Glutamatergic neuron (in vitro differentiated cells): Measurements from ENCODE around the gene GPLD1. TPM values are rescaled to one million over a fixed set of nuclear protein-coding genes. Genes with fewer than 3 reads are reported as not detected.
A peak's percentile ranks its signal among the peaks of the same experiment; 100 is the strongest.

ENCODE experiments used
- DNase-seq: peaks from one replicate; pipeline ENCODE4 v3.0.0; 2022
- H3K27ac Mint-ChIP-seq: one replicate; pipeline ENCODE4 v1.8.0; 2020; ENCODE audit warnings: mild to moderate bottlenecking, mixed read lengths, inconsistent platforms; ENCODE audit not compliant: unreplicated experiment
- H3K27me3 Mint-ChIP-seq: one replicate; pipeline ENCODE4 v1.8.0; 2020; ENCODE audit warnings: mild to moderate bottlenecking, moderate library complexity, mixed read lengths, inconsistent platforms; ENCODE audit not compliant: unreplicated experiment
- H3K36me3 Mint-ChIP-seq: one replicate; pipeline ENCODE4 v1.8.0; 2020; ENCODE audit warnings: mild to moderate bottlenecking, mixed read lengths, inconsistent platforms; ENCODE audit not compliant: unreplicated experiment
- H3K4me1 Mint-ChIP-seq: one replicate; pipeline ENCODE4 v1.8.0; 2020; ENCODE audit warnings: mild to moderate bottlenecking, low read depth, mixed read lengths, inconsistent platforms; ENCODE audit not compliant: unreplicated experiment
- H3K4me3 Mint-ChIP-seq: one replicate; pipeline ENCODE4 v1.8.0; 2020; ENCODE audit warnings: mild to moderate bottlenecking, mixed read lengths, inconsistent platforms; ENCODE audit not compliant: unreplicated experiment
- H3K9me3 Mint-ChIP-seq: one replicate; pipeline ENCODE4 v1.8.0; 2020; ENCODE audit warnings: mild to moderate bottlenecking, moderate library complexity, mixed read lengths, inconsistent platforms; ENCODE audit not compliant: unreplicated experiment
- CTCF ChIP-seq: fragments of 200-600 bp; sonication (generic); IDR thresholded peaks from one replicate; pipeline ENCODE4 v1.5.0; 2021; ENCODE audit not compliant: partially characterized antibody, unreplicated experiment
- total RNA-seq: library from RNA; stranded (reverse); fragmentation: NEBNext Ultra II Directional; extraction: Animal tissue kit (Norgen Biotek cat#: 25700); gene quantifications from one replicate; pipeline ENCODE4 v1.2.1, GENCODE V29; 2021; ENCODE audit not compliant: unreplicated experiment

GPLD1 gene
- total RNA-seq, 1 donor from 2014 or later = 2.0 TPM

GRCh38 chr6:24535210-24535609 lies 45.8 kb upstream of the GPLD1 start:
- Mint-ChIP-seq H3K4me1 (no peaks in the 10 kb centered on the region), H3K27ac (no peak overlapping the region), H3K4me3 (no peak overlapping the region), H3K27me3 (peaks cover 2% of the 10 kb centered on the region), H3K36me3 (no peaks in the 10 kb centered on the region), H3K9me3 (no peaks in the 10 kb centered on the region)
- TF ChIP-seq CTCF = no peak
- DNase-seq = no peak

GRCh38 chr6:24534329-24534728 lies 45.0 kb upstream of the GPLD1 start:
- Mint-ChIP-seq H3K36me3 (no peaks in the 10 kb centered on the region), H3K4me3 (no peak overlapping the region), H3K4me1 (no peaks in the 10 kb centered on the region), H3K27me3 (peaks cover 2% of the 10 kb centered on the region), H3K27ac (no peak overlapping the region), H3K9me3 (no peaks in the 10 kb centered on the region)
- TF ChIP-seq CTCF = no peak
- no peak for DNase-seq

GRCh38 chr6:24529985-24530384 lies 40.6 kb upstream of the GPLD1 start:
- Mint-ChIP-seq H3K4me1 (peaks cover under 1% of the 10 kb centered on the region), H3K9me3 (no peaks in the 10 kb centered on the region), H3K27ac (no peak overlapping the region), H3K27me3 (peaks cover 2% of the 10 kb centered on the region), H3K36me3 (no peaks in the 10 kb centered on the region), H3K4me3 (no peak overlapping the region)
- TF ChIP-seq CTCF = no peak
- DNase-seq = no peak

GRCh38 chr6:24524805-24525204 lies 35.4 kb upstream of the GPLD1 start:
- DNase-seq = peak; percentile 31
- Mint-ChIP-seq H3K27me3 (no peaks in the 10 kb centered on the region), H3K4me3 (no peak overlapping the region), H3K27ac (no peak overlapping the region), H3K4me1 (peaks cover 9% of the 10 kb centered on the region), H3K9me3 (peaks cover 3% of the 10 kb centered on the region), H3K36me3 (no peaks in the 10 kb centered on the region)
- TF ChIP-seq CTCF = peak; percentile 62

GRCh38 chr6:24524329-24524728 lies 35.0 kb upstream of the GPLD1 start:
- H3K36me3 Mint-ChIP-seq = no peaks in the 10 kb centered on the region
- DNase-seq = no peak
- no peak overlapping the region for H3K27ac Mint-ChIP-seq
- TF ChIP-seq CTCF = no peak
- peaks cover 3% of the 10 kb centered on the region for H3K9me3 Mint-ChIP-seq
- H3K27me3 Mint-ChIP-seq = no peaks in the 10 kb centered on the region
- H3K4me3 Mint-ChIP-seq = no peak overlapping the region
- peaks cover 9% of the 10 kb centered on the region for H3K4me1 Mint-ChIP-seq
